ENCODE results near the gene RABGAP1.

The RABGAP1 gene

DNA sequence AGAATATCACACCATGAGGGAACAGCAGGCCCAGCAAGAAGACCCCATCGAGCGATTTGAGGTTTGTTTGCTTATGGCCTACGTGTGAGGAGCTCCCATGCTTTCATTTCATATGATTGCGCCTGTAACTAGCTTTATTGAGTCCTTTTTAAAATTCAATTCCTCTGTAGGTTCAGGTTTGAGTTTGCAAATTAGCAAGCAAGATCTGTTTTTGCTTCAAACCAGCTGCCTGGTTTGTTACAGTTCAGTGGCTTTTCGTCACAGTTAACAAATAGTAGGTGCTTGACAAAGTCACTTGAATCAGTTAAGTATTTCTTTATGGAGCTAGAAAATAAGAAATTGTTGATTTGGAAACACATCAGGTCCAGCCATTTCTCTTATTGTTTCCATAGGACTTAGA lies 149.0 kb downstream of the RABGAP1 start:
- DNase-seq = no peak

DNA sequence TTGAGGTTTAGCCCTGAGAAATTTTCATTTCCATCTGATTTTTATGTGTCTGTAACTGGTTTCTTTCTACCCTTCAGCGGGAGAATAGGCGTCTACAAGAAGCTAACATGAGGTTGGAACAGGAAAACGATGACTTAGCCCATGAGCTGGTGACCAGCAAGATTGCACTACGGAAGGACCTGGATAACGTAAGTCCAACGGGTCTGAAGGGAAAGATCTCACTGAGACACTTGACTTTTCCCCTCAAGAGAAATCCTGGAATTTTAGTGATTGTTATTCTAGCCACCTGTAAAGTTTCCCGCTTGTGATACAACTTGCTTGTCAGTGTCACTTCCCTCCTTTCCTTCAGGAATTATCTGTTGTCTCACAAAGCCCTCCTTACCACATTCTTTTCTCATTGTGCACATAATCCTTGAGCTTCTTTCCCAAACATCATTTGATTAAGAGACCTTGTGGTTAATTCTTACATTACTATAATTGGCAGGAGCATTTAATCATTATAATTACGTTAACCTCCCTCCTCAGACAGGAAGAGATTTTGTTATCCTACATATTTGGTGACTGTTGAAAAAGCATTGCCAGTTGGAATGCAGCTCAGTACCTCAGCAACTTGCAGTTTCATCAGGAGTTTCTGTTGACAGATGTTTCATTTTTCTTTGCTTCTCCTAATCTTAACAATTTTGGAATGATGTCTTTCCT lies 149.5 kb downstream of the RABGAP1 start:
- DNase-seq = no peak

DNA sequence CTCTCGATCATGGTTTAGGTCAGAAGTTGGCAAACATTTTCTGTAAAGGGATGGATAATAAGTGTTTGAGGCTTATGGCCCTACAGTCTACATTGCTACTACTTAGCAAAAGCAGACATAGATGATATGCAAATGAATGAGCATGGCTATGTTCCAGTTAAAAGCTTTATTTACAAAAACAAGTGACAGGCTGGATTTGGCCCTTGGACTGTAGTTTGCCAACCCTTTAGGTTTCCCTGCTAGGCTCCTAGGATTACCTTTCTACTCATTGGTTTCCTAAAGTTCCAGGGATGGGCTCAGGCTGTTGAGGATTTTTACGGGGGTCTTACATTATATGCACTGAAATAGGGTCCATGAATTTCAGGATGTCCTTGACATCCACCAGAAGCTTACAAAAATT lies 150.1 kb downstream of the RABGAP1 start:
- no peak for DNase-seq

DNA sequence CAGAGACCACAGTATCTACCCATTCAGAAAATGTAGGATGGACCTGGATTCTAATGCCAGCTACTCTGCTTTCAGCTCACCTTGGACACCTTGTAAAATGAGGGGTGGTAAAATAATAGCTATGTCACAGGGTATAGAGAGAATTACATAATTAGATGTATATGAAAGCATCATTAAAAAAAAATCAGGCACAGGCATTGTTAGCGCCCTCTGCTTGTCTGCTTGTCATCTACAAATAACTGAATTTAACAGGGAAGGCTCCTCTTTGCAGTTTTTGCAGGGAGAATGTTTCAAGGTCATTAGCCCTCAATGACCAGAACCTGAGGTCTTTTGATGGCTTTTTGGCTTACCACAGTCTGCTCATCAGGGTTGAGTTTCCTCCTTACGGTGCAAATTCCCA lies 150.6 kb downstream of the RABGAP1 start:
- no peak for DNase-seq

DNA sequence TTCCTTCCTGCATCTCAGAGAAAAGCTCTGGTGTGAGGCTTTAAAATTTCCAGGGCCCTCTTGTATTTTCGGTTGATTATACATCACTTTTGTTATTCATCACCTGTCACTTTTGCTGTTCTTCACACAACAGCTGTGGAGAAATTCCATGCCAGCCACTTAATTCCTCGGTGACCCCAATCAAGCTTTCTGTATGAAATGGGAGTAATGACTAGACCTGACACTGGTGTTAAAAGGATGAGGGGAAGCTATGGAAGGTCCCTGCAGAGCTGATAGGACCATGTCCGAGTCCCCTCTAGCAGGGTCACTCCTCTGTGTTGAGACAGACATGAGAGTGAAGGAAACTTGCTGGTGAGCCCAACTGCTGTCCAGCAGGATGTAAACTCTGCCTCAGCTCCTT lies 152.3 kb downstream of the RABGAP1 start:
- no peak for DNase-seq

DNA sequence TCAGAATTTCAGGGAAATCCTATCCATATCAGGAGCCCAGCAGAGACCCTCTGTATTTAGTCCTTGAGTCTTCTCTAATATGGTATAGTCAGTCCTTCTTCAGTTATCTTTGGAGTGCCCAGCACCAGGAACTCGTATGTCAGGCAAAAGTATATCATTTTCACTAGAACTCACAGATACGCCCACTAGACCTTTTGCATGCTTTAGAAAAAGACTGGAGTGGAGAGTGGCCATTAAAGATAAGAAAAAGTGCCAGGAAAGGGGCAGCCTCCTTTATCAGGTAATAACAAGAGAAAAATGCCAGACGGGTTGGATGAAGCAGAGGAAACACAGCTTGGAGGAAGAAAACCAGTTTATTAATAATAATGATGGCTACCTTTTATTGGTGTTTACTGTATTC lies 156.2 kb downstream of the RABGAP1 start:
- DNase-seq = no peak

DNA sequence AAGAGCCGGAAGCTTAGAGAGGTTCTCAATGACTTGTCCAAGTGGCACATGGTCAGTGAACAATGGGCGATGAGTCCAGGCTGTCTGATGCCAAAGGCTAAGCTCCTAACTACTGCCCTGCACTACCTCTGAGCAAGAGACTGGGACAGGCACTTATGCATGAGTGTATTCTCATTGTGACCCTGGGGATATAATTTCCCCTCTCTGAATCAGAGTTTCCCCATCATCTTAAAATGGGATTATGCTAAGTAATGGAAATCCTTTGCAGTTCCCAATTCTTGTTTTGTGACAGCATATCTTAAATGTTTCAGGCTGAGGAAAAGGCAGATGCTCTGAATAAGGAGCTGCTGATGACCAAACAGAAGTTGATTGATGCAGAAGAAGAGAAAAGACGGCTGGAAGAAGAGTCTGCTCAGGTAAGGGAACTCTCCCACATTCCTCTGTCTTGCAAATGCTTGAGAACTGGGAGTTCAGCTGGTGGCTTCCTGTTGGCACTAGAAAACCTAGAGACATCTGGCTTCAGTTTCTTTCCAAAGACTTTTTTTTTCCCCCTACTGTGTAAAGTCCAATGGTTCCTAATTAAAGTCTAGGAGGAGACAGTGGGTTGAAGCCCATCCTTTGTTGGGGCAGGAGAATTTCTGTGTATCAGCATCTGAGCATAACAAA lies 156.7 kb downstream of the RABGAP1 start:
- DNase-seq = no peak

DNA sequence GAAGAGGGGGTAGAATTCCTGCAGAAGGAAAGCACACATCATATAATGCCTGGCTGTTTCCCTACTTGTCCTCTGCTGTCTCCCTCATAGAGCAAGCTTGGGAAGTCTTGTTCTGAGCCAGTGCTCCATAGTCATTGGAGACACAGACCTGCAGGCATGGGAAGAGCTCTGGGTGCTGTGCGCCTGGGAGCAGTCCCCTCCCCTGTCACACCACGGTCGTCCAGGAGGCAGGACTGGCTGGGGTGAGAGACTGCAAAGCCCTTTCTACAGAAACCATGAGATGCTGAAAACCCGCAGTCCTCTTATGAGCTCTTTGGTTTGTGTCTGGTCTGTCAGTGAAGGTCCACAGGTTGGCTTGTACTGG lies 157.3 kb downstream of the RABGAP1 start:
- no peak for DNase-seq

DNA sequence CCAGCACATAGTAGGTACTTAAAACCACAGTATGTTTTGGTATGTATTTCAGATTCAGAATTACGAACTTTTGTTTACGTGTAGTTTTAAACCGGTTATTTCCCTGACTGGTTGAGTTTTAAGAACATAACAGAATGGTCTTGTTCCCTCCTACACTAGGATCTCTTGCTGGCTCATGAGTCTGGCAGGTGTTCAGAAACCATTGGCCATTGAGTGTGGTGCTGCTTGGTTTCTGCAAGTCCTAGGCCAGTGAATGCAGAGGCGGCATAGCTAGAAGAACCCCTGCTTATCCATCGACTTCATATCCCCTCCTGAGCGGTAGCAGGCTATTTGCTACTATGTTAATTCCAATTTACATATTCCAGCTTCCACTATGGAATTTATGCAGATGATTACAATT lies 158.2 kb downstream of the RABGAP1 start:
- no peak for DNase-seq

DNA sequence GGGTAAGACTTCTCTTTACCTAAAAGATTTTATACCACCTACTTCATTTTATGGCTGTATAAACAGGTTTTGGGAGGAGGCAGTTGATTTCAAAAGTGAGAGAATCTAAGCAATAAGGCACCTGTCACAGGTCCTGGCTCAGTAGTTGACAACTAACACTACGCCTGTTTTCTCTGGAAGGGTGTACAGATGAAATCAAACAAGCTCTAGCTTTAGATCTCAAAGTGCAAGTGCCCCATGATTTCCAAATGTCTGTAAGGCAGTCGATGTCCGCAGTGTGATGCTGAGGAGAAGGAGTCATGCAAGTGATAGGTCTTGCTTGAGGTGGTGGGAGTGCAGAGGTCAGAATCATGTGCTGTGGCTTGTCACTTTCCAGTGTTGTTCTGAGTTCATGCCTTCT lies 158.7 kb downstream of the RABGAP1 start:
- no peak for DNase-seq

DNA sequence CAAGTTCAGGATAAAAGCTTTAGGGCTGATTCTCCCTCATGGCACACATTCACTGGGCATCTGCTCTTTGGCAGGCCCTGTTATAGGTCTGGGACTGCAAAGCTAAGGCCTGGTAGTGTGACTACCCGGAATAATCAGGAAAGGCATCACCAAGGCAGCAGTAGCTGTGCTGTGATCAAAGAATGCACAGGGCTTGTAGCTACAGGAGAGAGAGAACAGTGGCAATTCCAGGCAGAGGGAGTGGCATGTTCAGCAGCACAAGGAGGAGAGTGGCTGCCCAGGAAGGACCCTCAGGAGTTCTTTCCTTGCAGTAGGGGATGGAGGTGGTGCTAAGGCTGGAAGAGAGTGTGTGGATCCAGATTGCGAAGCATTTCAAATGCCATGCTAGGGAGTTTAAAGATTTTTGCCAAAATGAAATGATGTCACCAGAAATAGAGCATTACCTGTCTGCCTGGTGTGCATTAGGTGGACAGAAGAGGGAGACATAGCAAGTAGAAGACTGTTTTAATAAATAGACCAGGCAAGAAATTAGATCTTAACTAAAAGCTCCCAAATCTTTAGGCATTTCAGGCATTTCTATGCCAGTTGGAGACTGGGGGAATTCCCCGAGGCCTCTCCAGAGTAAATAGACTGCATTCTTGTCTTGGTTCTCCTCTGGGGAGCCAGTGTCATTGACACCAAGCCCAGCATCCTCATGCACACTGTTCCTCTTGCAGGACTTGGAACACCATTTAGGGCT lies 161.7 kb downstream of the RABGAP1 start:
- DNase-seq = no peak

DNA sequence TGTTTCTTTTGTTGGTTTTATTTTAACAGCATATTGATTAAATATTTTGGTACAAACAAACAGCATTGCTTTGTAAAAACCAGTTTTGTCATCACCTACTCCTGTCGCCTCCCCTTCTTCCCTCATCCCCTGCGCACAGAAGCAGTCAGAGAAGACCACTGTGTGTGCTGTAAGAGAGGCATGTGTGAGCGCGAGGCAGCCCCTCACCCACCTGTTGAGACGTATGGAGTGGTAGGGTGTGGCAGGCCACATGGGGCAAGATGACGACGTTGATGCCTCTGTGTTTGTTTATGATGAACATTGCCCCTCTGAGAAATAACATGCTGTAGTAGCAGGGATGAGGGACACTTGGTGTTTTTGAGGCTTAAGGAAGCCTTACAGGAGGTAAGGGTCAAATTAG lies 164.0 kb downstream of the RABGAP1 start:
- DNase-seq = no peak

DNA sequence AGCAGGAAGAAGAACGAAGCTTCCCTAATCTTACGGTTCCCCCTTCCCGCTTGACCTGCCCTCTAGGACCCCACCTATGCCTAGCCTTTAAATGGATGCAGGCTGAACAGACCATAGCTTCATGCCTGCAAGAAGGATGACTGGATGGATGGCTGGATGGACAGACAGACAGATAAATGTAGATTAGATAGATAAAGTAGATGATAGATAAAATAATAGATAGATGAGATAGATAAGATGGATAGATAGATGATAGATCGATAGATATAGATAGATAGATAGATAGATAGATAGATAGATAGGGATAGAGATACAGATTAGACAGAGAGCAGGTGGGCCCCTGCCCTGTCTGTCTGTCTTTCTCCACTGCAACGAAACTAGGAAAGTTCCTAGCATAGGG lies 164.7 kb downstream of the RABGAP1 start:
- DNase-seq = no peak

DNA sequence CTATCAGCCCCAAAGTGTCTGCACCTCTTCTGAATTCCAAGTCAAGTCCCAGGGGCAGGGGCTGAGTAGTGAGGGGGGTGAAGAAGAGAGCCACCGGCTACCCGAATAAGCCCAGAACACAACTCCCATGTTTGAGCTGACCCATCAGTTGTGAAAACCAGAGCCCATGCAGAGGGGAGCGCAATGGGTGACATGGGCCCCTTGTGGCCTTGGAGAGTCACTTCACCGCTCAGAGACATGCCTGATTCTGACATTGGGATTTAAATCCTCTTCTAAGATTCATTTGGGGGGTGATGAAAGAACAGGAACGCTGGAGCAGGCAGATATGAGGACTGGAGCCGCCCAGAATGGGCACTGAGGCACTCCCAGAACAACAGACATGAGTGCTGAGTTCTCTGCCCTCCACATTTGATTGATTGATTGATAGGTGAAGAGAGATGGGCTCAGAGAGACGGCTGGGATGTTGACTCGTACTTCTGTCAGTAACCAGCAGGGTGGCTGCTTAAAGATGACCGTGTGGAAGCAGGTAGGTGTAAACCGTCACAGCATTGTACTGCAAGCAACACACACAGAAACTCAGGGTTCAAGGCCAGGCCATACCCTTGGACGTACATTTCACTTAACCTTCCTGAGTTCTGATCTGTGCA lies 166.9 kb downstream of the RABGAP1 start:
- no peak for DNase-seq

DNA sequence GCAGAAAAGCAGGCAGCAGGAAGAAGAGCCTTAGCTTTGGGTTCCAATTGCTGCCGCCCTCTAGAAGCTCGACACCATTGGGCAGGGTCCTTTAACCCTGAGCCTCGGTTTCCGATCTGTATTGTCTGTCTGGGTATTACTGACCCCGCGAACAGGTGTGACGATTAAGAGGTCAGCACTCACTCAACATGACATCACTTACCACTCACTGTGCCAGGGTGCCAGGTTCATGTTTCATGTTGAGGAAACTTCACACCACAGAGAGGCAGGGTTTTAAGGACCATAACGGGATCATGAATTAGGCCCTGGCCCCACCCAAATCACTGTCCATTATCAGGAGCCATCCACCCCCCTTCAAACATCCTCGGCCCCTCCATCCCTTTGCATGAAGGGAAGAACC lies 168.2 kb downstream of the RABGAP1 start:
- DNase-seq = no peak

DNA sequence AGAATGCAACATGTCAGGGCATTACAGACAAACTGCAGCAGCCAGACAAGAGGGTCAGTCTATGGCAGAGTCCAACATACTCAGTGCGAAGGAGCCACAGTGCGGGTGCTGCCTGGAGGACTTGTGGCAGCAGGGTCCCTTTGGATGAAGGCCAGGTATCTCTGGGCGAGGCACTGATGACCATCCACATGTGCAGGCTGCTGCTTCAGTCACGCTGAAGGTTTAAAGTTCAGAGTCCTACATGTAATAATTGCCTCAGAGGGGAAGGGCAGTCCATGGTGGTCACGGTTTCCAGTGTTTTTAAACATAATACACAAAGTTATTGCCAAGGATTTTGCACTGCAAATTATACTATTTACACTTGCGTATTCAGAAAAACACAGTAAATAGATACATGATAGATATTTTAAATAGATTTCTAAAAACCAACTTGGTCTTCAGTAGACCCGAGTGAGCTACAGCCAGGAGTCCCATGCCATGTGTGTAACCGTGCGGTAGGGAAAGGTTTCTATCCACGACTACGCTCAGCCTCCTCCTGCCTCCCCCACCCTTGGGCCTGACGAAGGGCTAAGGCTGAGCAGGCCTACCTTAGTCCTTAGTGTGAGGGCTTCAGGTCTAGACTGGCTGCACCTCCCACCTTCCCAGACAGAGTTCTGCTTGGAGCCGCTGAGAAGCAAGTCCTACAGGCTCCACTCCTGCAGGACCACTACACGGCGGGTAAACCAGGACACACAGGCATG lies 168.9 kb downstream of the RABGAP1 start:
- no peak for DNase-seq

DNA sequence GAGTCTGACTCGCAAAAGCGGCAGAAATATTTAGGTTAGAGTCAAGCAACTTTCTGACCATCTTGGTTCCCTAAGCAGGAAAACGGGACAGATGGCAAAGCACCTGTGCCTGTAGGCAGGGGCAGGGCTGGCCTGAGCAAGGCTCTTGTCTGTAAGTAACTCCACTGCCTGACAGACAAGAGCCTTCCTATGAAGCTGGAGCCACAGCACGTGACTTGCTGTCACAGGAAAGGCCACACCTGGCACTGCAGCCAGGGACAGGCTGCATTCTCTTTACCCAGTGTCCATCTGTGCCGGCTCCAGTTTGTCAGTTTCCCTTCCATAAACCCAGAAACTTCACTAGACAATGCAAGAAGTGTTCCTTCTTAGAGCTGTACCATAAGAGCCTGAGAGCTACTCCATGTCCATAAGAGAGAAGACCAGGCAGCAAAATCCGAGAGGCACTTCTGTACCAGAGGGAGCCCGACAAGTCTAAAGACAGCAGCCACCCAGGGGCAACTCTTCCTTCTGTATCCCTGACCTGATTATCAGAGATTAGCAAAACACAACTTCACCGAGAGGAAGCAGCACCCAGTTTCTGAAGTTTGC lies 170.7 kb downstream of the RABGAP1 start:
- no peak for DNase-seq

DNA sequence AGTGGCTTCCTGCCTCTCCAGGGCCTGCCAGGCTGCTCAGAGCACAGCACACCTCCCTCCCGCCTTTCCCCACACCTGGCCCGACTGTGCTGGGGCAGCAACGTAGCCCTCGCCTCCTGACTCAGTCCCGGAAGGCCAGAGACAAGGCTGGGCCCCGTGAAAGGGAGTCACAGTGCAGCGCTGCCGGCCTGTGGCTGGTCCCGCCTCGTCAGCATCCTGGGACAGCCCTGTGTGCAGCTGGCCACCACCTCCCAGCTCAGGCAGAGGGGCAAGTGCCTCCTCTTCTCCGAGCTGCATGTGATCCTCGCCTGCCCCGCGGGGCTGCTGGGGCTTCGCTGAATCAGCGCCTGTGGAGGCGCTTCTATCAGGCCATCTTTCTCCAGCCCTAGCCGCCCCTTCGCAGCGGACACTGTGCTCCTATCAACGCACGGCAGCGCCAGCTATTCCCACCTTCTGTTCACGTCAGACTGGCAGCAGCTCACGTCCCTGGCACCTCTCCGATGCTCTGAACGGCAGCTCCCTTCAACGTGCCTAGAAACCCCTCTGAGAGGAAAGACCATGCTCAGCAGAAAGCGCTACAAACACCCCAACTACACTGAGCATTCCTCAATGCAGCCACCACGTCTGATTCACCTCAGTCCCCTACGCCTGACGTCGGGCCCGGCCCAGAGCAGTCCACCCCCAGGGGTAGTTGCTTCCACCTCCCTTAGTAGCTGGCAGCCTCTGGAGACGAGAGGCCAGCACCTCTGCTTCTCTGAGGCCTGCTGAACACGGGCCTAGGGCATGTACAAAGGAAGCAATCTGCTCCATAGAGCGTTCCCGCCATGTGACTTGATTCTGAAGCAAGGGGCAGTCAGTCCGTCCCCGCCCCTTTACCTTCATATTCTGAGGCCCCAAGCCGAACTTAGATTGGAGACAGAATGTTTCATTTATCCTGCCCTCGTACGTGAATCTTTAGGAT lies 171.5 kb downstream of the RABGAP1 start:
- peak; percentile 20 for DNase-seq

DNA sequence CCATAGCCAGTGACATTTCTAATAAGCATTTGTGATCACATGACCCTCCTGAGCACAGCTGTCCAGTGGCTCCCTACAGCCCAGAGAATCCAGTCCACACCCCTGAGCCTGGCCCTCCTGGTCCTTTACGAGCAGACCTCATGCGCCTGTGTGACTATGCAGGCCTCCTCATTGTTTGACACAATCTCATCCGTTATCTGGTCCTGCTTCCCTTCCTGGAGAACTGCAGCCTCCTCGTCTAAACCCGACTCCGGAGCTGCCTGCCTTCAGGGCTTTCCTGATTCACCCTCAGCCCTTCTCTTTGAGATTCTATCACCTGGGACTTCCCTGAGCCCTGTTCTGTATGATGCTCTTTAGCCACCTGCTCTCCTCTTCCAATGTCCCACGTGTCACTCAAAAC lies 172.4 kb downstream of the RABGAP1 start:
- no peak for DNase-seq

DNA sequence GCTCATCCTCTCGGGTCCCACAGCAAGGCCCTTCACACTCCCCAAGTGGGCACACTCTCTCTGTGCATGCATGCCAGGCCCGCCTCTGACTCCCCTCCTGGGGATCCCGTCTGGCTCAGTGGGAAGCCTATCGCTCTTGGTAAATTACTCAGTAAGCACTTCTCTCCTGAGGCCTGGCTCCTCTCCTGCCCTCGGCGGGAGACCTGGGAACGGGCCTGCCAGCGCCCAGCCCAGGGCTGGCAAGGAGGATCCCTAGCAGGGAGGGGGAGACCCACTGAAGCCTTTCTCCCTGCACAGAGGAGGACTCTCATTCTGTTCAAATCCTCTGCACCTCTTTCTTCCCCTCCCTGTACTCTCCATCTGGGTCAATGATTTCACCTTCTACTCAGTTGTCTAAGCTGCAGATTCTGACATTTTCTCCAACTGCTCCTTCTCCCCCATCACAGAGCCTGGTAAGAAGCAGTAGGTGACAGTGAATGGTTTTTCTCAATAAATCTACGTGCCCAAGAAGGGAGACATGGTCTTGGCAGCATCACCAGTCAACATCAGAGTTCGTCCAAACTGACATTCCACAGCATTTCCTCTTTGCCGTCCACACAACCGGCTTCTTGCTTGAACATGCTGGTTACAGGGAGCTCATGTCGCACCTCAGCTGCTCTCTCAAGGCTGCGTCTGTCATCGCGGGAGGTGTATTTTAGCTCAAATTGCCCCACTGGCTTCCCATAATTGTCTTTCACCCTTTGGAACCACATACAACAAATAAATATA lies 174.5 kb downstream of the RABGAP1 start:
- no peak for DNase-seq

DNA sequence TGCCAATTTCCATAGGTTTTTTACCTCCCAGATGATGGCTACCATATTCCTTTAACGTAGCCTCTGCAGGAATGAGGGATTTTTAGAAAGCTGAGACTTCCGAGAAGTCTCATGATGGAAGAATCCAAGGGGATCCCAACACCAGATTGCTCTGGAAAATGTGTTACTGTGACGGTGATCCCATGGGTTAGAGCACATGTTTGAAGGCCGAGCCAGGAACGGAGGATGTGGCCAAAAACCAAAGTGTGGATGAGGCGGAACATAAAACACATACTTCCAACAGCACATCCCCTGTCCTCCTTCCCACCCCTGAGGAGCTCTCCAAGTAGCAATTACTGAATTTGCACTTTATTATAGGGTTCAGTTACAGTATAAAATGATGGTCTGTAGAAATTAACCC lies 175.2 kb downstream of the RABGAP1 start:
- DNase-seq = no peak

Data from stimulated activated CD4-positive, alpha-beta T cell treated with anti-CD3 and anti-CD28 coated beads, Interleukin-15, amount 100 ng/mL, for 24 hours (primary cell).